Right lobe of liver (tissue), 6 donors: ENCODE results near the gene ABCA12. TPM values are rescaled to one million over a fixed set of nuclear protein-coding genes. Genes with fewer than 3 reads are reported as not detected.

Experiments used
- ATAC-seq, 4 donors: fragments of 200-7000 bp; cut with Tn5 transposase; one replicate each; pipeline ENCODE4 v1.9.1; 2020; ENCODE audit warnings: mild to moderate bottlenecking in 4 of 4, moderate library complexity in 4 of 4
- DNase-seq, 3 donors: peaks; one replicate each; pipeline ENCODE4 v3.0.0-alpha.2; 2020
- H3K27ac ChIP-seq, 3 donors: fragments of 200-600 bp; one replicate each; pipeline ENCODE4 v1.8.0; 2022
- H3K27me3 ChIP-seq, 2 donors: fragments of 200-600 bp; one replicate each; pipeline ENCODE4 v1.8.0; 2022
- H3K36me3 ChIP-seq, 4 donors: fragments of 200-600 bp; sonication (generic) in 1 of 4; one replicate each; pipeline versions ENCODE4 v1.5.1 to v1.8.0; 2017 to 2022; ENCODE audit warnings: control low read depth in 1 of 4
- H3K4me1 ChIP-seq, 4 donors: fragments of 200-600 bp; sonication (generic) in 1 of 4; one replicate each; pipeline versions ENCODE4 v1.5.1 to v1.8.0; 2017 to 2022; ENCODE audit warnings: control low read depth in 1 of 4
- H3K4me3 ChIP-seq, 3 donors: fragments of 200-600 bp; one replicate each; pipeline ENCODE4 v1.8.0; 2022
- H3K9me3 ChIP-seq, 4 donors: fragments of 200-600 bp; sonication (generic) in 1 of 4; one replicate each; pipeline versions ENCODE4 v1.5.1 to v1.8.0; 2017 to 2022; ENCODE audit warnings: control low read depth in 1 of 4
- CTCF ChIP-seq, 4 donors: fragments of 200-600 bp in 3 of 4; fragments of 450-650 bp in 1 of 4; IDR thresholded peaks; one replicate each; pipeline versions ENCODE4 v1.5.1 to v1.8.0; 2016 to 2022; ENCODE audit warnings: antibody characterized with exemption in 4 of 4, mild to moderate bottlenecking in 2 of 4
- POLR2A ChIP-seq: fragments of 450-650 bp; IDR thresholded peaks from one replicate; pipeline ENCODE4 v1.6.1; 2017; ENCODE audit warnings: antibody characterized with exemption, mild to moderate bottlenecking
- WGBS: methylation state at CpG from one replicate; pipeline ENCODE4 v1.1.6; 2018; ENCODE audit warnings: low coverage, low lambda C conversion rate; ENCODE audit not compliant: insufficient coverage; ENCODE audit errors: missing lambda C conversion rate; 5-methylcytosine and 5-hydroxymethylcytosine counted together
- intact Hi-C, 2 donors: fragments of 100-400 bp; cut with DNase I; formaldehyde crosslinking; loops; one replicate each; pipeline versions ENCODE4 v1.11.2 to v1.14.1; 2022
- total RNA-seq, 6 experiments: library from RNA; depleted of rRNA in 2 of 6; stranded (reverse); fragments of >200 nt in 2 of 6; fragmentation: NEBNext Ultra II Directional in 3 of 6; extraction: Animal tissue kit (Norgen Biotek cat#: 25700) in 3 of 6; gene quantifications; one replicate each; pipeline versions ENCODE4 v1.1.0 to v1.2.4, GENCODE V29; 2016 to 2023
- donor health status: DM: no; HTN: yes; CAD: no.
- donor health status: DM: no; HTN: no; CAD: no.
- donor health status: DM: no; HTN: no; CAD: no.
- donor health status: DM: no; HTN: yes; CAD: no.
- donor health status: DM: no; HTN: yes; CAD: no.

Gene ABCA12
- total RNA-seq, 6 experiments from 2014 or later: not detected

- no peak for TF ChIP-seq CTCF (IDR thresholded peaks at IDR 0.05)
- no peak for TF ChIP-seq POLR2A
- no peak for ATAC-seq
- WGBS: 83% methylated on average over 1 of the region's 1 CpG
Observed at GRCh38 chr2:215149894-215150293, 11.5 kb upstream of the ABCA12 start.

GRCh38 chr2:215149486-215149885 is 11.1 kb upstream of the ABCA12 start:
- ATAC-seq: no peak
- no peak overlapping the region for H3K4me3 ChIP-seq
- H3K27me3 ChIP-seq: no peaks in the 10 kb centered on the region
- no peak for TF ChIP-seq POLR2A
- no peak for TF ChIP-seq CTCF (IDR thresholded peaks at IDR 0.05)
- no peaks in the 10 kb centered on the region for H3K36me3 ChIP-seq
- H3K4me1 ChIP-seq: no peaks in the 10 kb centered on the region
- no peaks in the 10 kb centered on the region for H3K9me3 ChIP-seq
- 10% methylated on average over 1 of the region's 1 CpG for WGBS
- no peak overlapping the region for H3K27ac ChIP-seq
- DNase-seq: no peak
- intact Hi-C loops: no loop called here

More at GRCh38 chr2:215149894-215150293, 11.5 kb upstream of the ABCA12 start:
- Histone ChIP-seq H3K4me1 (no peaks in the 10 kb centered on the region), H3K27me3 (no peaks in the 10 kb centered on the region), H3K4me3 (no peak overlapping the region), H3K9me3 (no peaks in the 10 kb centered on the region), H3K36me3 (no peaks in the 10 kb centered on the region), H3K27ac (no peak overlapping the region)
- intact Hi-C loops: no loop called here
- DNase-seq: no peak

GRCh38 chr2:215149060-215149459 is 10.6 kb upstream of the ABCA12 start:
- ATAC-seq (no peak), DNase-seq (no peak)
- no peak overlapping the region for H3K27ac ChIP-seq
- TF ChIP-seq CTCF (IDR thresholded peaks at IDR 0.05) (no peak), POLR2A (no peak)
- no peaks in the 10 kb centered on the region for H3K4me1 ChIP-seq
- no peaks in the 10 kb centered on the region for H3K36me3 ChIP-seq
- H3K4me3 ChIP-seq: no peak overlapping the region
- 69% methylated on average over 2 of the region's 2 CpGs for WGBS
- H3K9me3 ChIP-seq: no peaks in the 10 kb centered on the region
- intact Hi-C loops: no loop called here
- H3K27me3 ChIP-seq: no peaks in the 10 kb centered on the region

GRCh38 chr2:215145611-215146010 is 7.2 kb upstream of the ABCA12 start:
- H3K27ac ChIP-seq: no peak overlapping the region
- no peak for DNase-seq
- TF ChIP-seq CTCF (IDR thresholded peaks at IDR 0.05) (no peak), POLR2A (no peak)
- intact Hi-C loops: no loop called here
- H3K9me3 ChIP-seq: no peaks in the 10 kb centered on the region
- ATAC-seq: no peak
- WGBS: 53% methylated on average over 3 of the region's 3 CpGs
- H3K36me3 ChIP-seq: no peaks in the 10 kb centered on the region
- H3K4me1 ChIP-seq: no peaks in the 10 kb centered on the region
- no peaks in the 10 kb centered on the region for H3K27me3 ChIP-seq
- no peak overlapping the region for H3K4me3 ChIP-seq
